Hepatocyte (in vitro differentiated cells): ENCODE data around the gene HTR6. TPM values are rescaled to one million over a fixed set of nuclear protein-coding genes. Genes with fewer than 3 reads are reported as not detected.

ENCODE experiments used
- DNase-seq: peaks from one replicate; pipeline ENCODE4 v3.0.0-alpha.2; 2016; ENCODE audit warnings: low spot score
- H2AFZ ChIP-seq: fragments of 200-600 bp; sonication (generic); 2 replicates; pipeline ENCODE4 v1.6.0; 2016; ENCODE audit warnings: antibody characterized with exemption, mild to moderate bottlenecking
- H3K27ac ChIP-seq: fragments of 200-600 bp; sonication (generic); 2 replicates; pipeline ENCODE4 v1.5.1; 2016; ENCODE audit warnings: mild to moderate bottlenecking
- H3K27me3 ChIP-seq: fragments of 200-600 bp; sonication (generic); 2 replicates; pipeline ENCODE4 v1.6.1; 2016
- H3K36me3 ChIP-seq: fragments of 200-600 bp; sonication (generic); replicated peaks from 2 replicates; pipeline ENCODE4 v1.5.1; 2016; ENCODE audit warnings: low read depth; ENCODE audit not compliant: insufficient read depth
- H3K4me1 ChIP-seq: fragments of 200-600 bp; sonication (generic); 2 replicates; pipeline ENCODE4 v1.5.1; 2016; ENCODE audit warnings: mild to moderate bottlenecking, moderate library complexity; ENCODE audit not compliant: insufficient read depth
- H3K4me2 ChIP-seq: fragments of 200-600 bp; sonication (generic); 2 replicates; pipeline ENCODE4 v1.6.0; 2016
- H3K4me3 ChIP-seq: fragments of 200-600 bp; sonication (generic); 2 replicates; pipeline ENCODE4 v1.5.1; 2016; ENCODE audit warnings: mild to moderate bottlenecking
- H3K79me2 ChIP-seq: fragments of 200-600 bp; sonication (generic); 2 replicates; pipeline ENCODE4 v1.6.0; 2017; ENCODE audit warnings: mild to moderate bottlenecking
- H3K9me2 ChIP-seq: fragments of 200-600 bp; sonication (generic); replicated peaks from 2 replicates; pipeline ENCODE4 v1.6.0; 2017; ENCODE audit warnings: mild to moderate bottlenecking; ENCODE audit not compliant: insufficient read depth
- H3K9me3 ChIP-seq: fragments of 200-600 bp; sonication (generic); 2 replicates; pipeline ENCODE4 v1.5.1; 2016; ENCODE audit warnings: low read depth, mild to moderate bottlenecking
- H4K20me1 ChIP-seq: fragments of 200-600 bp; sonication (generic); 2 replicates; pipeline ENCODE4 v1.6.0; 2016; ENCODE audit warnings: mild to moderate bottlenecking; ENCODE audit not compliant: insufficient read depth, poor library complexity, severe bottlenecking
- EZH2 ChIP-seq: fragments of 200-600 bp; sonication (generic); IDR thresholded peaks from 2 replicates; pipeline ENCODE4 v1.6.1; 2016; ENCODE audit warnings: antibody characterized with exemption, mild to moderate bottlenecking, borderline replicate concordance
- EZH2phosphoT487 ChIP-seq: fragments of 200-600 bp; sonication (generic); IDR thresholded peaks from one replicate; pipeline ENCODE4 v1.6.1; 2018; ENCODE audit warnings: antibody characterized with exemption, mild to moderate bottlenecking, low read depth, moderate library complexity; ENCODE audit not compliant: unreplicated experiment, severe bottlenecking
- WGBS: methylation state at CpG from one replicate; pipeline ENCODE4 v1.1.6; 2016; ENCODE audit warnings: low lambda C conversion rate; ENCODE audit errors: missing lambda C conversion rate; 5-methylcytosine and 5-hydroxymethylcytosine counted together
- polyA plus RNA-seq: library from polyadenylated mRNA; unstranded; fragments of >200 nt; fragmentation: Nextera tagmentation; extraction: Ambion mirVana; gene quantifications from 2 replicates; pipeline ENCODE4 v1.2.1, GENCODE V29; 2016
- total RNA-seq: library from RNA; depleted of rRNA; stranded (reverse); fragments of >200 nt; gene quantifications from 2 replicates; pipeline ENCODE4 v1.2.3, GENCODE V29; 2014
- TF ChIP-seq, protein P1 (sequence below): fragments of 200-600 bp; sonication (generic); IDR thresholded peaks from 2 replicates; pipeline ENCODE4 v1.5.1; 2016; ENCODE audit warnings: antibody characterized with exemption, mild to moderate bottlenecking; ENCODE audit not compliant: poor library complexity

HTR6 gene
- total and polyA plus RNA-seq, 2 experiments from 2014 or later = not detected

DNA sequence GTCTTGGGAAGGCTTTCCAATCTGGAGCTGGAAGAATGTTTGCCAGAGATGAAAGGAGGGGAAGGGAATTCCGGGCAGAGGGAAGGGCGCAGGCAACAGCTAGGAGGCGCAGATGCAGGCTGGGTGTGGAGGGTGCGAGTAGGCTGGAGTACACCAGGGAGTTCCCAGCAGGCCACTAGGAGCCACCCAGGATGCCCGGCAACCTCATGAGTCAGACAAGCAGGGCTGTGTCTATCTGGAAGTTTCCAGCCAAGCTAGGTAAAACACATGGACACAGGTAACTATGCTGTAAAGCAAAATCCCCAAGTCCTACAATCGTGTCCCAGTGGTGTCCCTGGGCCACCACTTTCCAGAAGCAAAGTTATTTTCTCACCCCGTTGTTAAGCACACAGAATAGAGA lies 21.6 kb upstream of the HTR6 start:
- peak; percentile 57 for DNase-seq
- H3K4me2 ChIP-seq = peak overlapping the region; percentile 92
- H3K4me1 ChIP-seq = peaks cover 7% of the 10 kb centered on the region
- H3K27ac ChIP-seq = peak overlapping the region; percentile 66
- peaks cover 28% of the 10 kb centered on the region for H3K79me2 ChIP-seq
- no peak overlapping the region for H3K4me3 ChIP-seq
- H2AFZ ChIP-seq = no peak overlapping the region
- WGBS = 65% methylated on average over 7 of the region's 7 CpGs
- H3K27me3 ChIP-seq = peaks cover 17% of the 10 kb centered on the region
- H3K9me3 ChIP-seq = no peaks in the 10 kb centered on the region
- H3K36me3 ChIP-seq = no peaks in the 10 kb centered on the region
- TF ChIP-seq, protein P1, sequence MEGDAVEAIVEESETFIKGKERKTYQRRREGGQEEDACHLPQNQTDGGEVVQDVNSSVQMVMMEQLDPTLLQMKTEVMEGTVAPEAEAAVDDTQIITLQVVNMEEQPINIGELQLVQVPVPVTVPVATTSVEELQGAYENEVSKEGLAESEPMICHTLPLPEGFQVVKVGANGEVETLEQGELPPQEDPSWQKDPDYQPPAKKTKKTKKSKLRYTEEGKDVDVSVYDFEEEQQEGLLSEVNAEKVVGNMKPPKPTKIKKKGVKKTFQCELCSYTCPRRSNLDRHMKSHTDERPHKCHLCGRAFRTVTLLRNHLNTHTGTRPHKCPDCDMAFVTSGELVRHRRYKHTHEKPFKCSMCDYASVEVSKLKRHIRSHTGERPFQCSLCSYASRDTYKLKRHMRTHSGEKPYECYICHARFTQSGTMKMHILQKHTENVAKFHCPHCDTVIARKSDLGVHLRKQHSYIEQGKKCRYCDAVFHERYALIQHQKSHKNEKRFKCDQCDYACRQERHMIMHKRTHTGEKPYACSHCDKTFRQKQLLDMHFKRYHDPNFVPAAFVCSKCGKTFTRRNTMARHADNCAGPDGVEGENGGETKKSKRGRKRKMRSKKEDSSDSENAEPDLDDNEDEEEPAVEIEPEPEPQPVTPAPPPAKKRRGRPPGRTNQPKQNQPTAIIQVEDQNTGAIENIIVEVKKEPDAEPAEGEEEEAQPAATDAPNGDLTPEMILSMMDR = no peak
- TF ChIP-seq EZH2phosphoT487 (no peak), EZH2 (no peak)
- no peaks in the 10 kb centered on the region for H4K20me1 ChIP-seq
- H3K9me2 ChIP-seq = no peaks in the 10 kb centered on the region

DNA sequence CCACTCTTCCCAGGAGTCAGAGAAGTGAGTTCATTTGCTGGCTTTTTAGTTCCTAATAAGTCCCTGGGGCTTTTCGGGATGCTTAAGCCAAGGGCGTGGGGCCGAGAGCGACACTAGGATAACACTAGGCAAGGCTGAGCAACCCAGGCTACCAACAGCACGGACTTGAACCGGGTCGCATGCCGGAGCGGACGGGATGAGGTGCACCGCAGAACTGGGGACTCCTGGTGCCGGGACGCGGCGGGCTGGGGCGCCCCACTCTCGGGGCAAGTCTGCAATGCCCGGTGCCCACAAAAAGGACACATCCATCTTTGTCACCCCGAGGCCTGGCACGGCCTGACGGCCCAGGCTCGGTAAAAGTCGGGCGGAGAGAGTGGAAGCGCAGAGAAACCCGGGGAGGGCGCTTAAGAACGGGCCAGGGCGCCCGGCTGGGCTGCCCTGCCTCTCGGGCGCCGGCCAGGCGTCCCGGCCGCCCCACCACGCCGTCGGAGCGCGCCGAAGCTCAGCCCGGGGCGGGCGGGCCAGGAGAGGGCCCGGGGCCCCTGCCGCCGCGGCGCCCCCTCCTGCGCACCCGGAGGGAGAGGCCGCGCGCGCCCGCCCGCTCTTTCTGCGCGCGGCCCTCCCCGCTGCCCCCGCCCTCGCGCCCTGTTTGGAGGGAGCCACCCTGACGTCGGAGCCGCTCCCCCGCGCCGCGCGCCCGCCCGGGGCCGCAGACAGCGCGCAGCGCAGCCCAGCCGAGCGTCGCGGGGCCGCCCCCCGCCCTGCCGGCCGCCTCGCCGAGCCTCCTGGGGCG lies 20.9 kb upstream of the HTR6 start, which contains the start of gene NBL1:
Gene NBL1, plus strand, starts transcription at position 710 of the 793 bp plus-strand sequence. CDS start 10,720 bp downstream, outside the sequence.
- Histone ChIP-seq H3K4me2 (peak within 1 kb of the TSS; percentile 95), H3K4me3 (peak within 1 kb of the TSS; percentile 64), H4K20me1 (no peaks in the 10 kb centered on the region), H3K4me1 (peaks cover 7% of the 10 kb centered on the region), H3K9me2 (no peaks in the 10 kb centered on the region), H3K27me3 (peaks cover 17% of the 10 kb centered on the region), H3K27ac (peak within 1 kb of the TSS; percentile 72), H3K36me3 (no peaks in the 10 kb centered on the region), H3K9me3 (no peaks in the 10 kb centered on the region), H2AFZ (peak within 1 kb of the TSS; percentile 66), H3K79me2 (peaks cover 31% of the 10 kb centered on the region)
- 16% methylated on average over 27 of the region's 90 CpGs for WGBS
- DNase-seq = peak; percentile 80
- TF ChIP-seq EZH2phosphoT487 = no peak
- TF ChIP-seq EZH2 = no peak
- TF ChIP-seq, protein P1 = no peak

DNA sequence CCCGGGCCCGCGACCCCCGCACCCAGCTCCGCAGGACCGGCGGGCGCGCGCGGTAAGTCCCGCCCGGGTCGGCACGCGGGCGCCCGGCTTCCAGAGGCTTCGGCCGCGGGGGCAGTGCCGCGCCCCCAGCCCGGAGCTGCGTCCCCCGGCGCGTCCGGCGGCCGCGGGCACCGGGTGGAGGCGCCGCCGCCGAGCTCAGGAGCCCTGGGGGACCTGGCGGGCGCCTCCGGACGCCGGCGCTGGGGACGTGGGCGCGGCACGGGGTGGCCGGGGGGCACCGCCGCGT lies 20.3 kb upstream of the HTR6 start:
- 0% methylated on average over 23 of the region's 51 CpGs for WGBS
- Histone ChIP-seq H3K4me1 (peaks cover 7% of the 10 kb centered on the region), H3K9me3 (no peaks in the 10 kb centered on the region), H3K27ac (peak overlapping the region; percentile 72), H3K79me2 (peaks cover 34% of the 10 kb centered on the region), H3K4me2 (peak overlapping the region; percentile 95), H4K20me1 (no peaks in the 10 kb centered on the region), H3K27me3 (peaks cover 17% of the 10 kb centered on the region), H3K4me3 (peak overlapping the region; percentile 64), H2AFZ (peak overlapping the region; percentile 55), H3K9me2 (no peaks in the 10 kb centered on the region), H3K36me3 (no peaks in the 10 kb centered on the region)
- DNase-seq = no peak
- TF ChIP-seq, protein P1 = no peak
- TF ChIP-seq EZH2phosphoT487 = no peak
- no peak for TF ChIP-seq EZH2
